H1 (cell line): Measurements from ENCODE around the gene ADPRS. TPM values are rescaled to one million over a fixed set of nuclear protein-coding genes. Genes with fewer than 3 reads are reported as not detected.
A peak's percentile ranks its signal among the peaks of the same experiment; 100 is the strongest.

Experiments
- CTCF ChIA-PET: fragments of 300-600 bp; sonication (Branson Sonifier 250); formaldehyde crosslinking; loops from one replicate; lab custom pipeline; 2021; ENCODE audit not compliant: partially characterized antibody; lab: Charles Lee
- POLR2A ChIA-PET: fragments of 300-600 bp; sonication (Branson Sonifier 250); formaldehyde crosslinking; loops from one replicate; lab custom pipeline; 2021; ENCODE audit warnings: inconsistent platforms; ENCODE audit not compliant: partially characterized antibody; lab: Charles Lee
- DNase-seq, 2 experiments: peaks; one replicate each; pipeline versions ENCODE4 v3.0.0 to v3.0.0-alpha.2; 2010 to 2022; ENCODE audit warnings: low spot score in 2 of 2, low read depth in 1 of 2, mixed read lengths in 1 of 2
- FAIRE-seq: peaks from 2 replicates; lab custom pipeline; 2011; peaks lifted over from hg19 to GRCh38; lab: Jason Lieb, UNC
- H2AFZ ChIP-seq: 2 replicates; pipeline ENCODE4 v1.8.1; 2012; ENCODE audit warnings: low read length, inconsistent platforms
- H2AK5ac ChIP-seq: 2 replicates; pipeline ENCODE4 v1.6.1; 2013; ENCODE audit warnings: low read depth, low read length
- H2BK120ac ChIP-seq: replicated peaks from 2 replicates; pipeline ENCODE3; 2013; ENCODE audit warnings: low read depth, low read length, inconsistent platforms
- H2BK12ac ChIP-seq: 2 replicates; pipeline ENCODE4 v1.6.1; 2013; ENCODE audit warnings: low read depth, low read length
- H2BK15ac ChIP-seq: 2 replicates; pipeline ENCODE4 v1.6.1; 2013; ENCODE audit warnings: low read length
- H2BK20ac ChIP-seq: 2 replicates; pipeline ENCODE4 v1.6.1; 2013; ENCODE audit warnings: low read length
- H2BK5ac ChIP-seq: 2 replicates; pipeline ENCODE4 v1.6.1; 2013; ENCODE audit warnings: low read depth, low read length
- H3K14ac ChIP-seq: 2 replicates; pipeline ENCODE4 v1.6.1; 2013; ENCODE audit warnings: inconsistent platforms; ENCODE audit not compliant: insufficient read length
- H3K18ac ChIP-seq: 2 replicates; pipeline ENCODE4 v1.6.1; 2013; ENCODE audit warnings: low read length; ENCODE audit errors: extremely low read depth
- H3K23ac ChIP-seq: 2 replicates; pipeline ENCODE4 v1.6.1; 2013; ENCODE audit warnings: inconsistent platforms; ENCODE audit not compliant: insufficient read length
- H3K23me2 ChIP-seq: 2 replicates; pipeline ENCODE4 v1.6.1; 2013; ENCODE audit warnings: low read depth, low read length
- H3K27ac ChIP-seq: 2 replicates; pipeline ENCODE4 v1.6.1; 2011; ENCODE audit warnings: low read depth, low read length, inconsistent platforms
- H3K27me3 ChIP-seq, 4 experiments: replicated peaks in 1 of 4; 1 replicate in 1 of 4; 2 replicates in 3 of 4; pipeline versions ENCODE4 v1.6.1 to v1.8.1; 2011 to 2013; ENCODE audit warnings: low read length in 3 of 4, mild to moderate bottlenecking in 3 of 4, inconsistent platforms in 2 of 4, mixed read lengths in 2 of 4, moderate library complexity in 1 of 4; ENCODE audit not compliant: control insufficient read depth in 3 of 4, insufficient read depth in 3 of 4; ENCODE audit errors: extremely low read depth in 1 of 4
- H3K36me3 ChIP-seq, 4 experiments: 2 replicates each; pipeline versions ENCODE4 v1.6.1 to v1.8.1; 2011 to 2013; ENCODE audit warnings: mild to moderate bottlenecking in 4 of 4, low read length in 3 of 4, moderate library complexity in 2 of 4, control low read depth in 1 of 4, inconsistent platforms in 1 of 4; ENCODE audit not compliant: insufficient read depth in 4 of 4, control insufficient read depth in 2 of 4
- H3K4ac ChIP-seq: replicated peaks from 2 replicates; pipeline ENCODE3; 2013; ENCODE audit warnings: low read length, low read depth, mixed read lengths, inconsistent platforms; ENCODE audit not compliant: insufficient read length
- H3K4me1 ChIP-seq, 4 experiments: replicated peaks in 1 of 4; 1 replicate in 1 of 4; 2 replicates in 3 of 4; pipeline versions ENCODE4 v1.6.1 to v1.8.1; 2011 to 2013; ENCODE audit warnings: low read length in 3 of 4, inconsistent platforms in 2 of 4, mixed read lengths in 1 of 4; ENCODE audit not compliant: insufficient read depth in 4 of 4, control insufficient read depth in 3 of 4
- H3K4me2 ChIP-seq, 2 experiments: 2 replicates each; pipeline versions ENCODE4 v1.6.1 to v1.8.1; 2011 to 2013; ENCODE audit warnings: low read depth in 2 of 2, low read length in 2 of 2, control low read depth in 1 of 2, inconsistent platforms in 1 of 2, mild to moderate bottlenecking in 1 of 2; ENCODE audit not compliant: insufficient read depth in 1 of 2
- H3K4me3 ChIP-seq, 4 experiments: fragments of 200-600, 300-600 bp in 1 of 4; sonication (generic), shearing (Covaris generic), sonication (Bioruptor Twin) in 1 of 4; 2 replicates each; pipeline versions ENCODE4 v1.5.1 to v1.8.1; 2011 to 2016; ENCODE audit warnings: low read length in 4 of 4, low read depth in 3 of 4, control low read depth in 2 of 4, inconsistent platforms in 2 of 4, mild to moderate bottlenecking in 2 of 4, mixed read lengths in 1 of 4, moderate library complexity in 1 of 4; ENCODE audit not compliant: insufficient read depth in 2 of 4; ENCODE audit errors: extremely low read depth in 1 of 4
- H3K56ac ChIP-seq: replicated peaks from 2 replicates; pipeline ENCODE3; 2013; ENCODE audit warnings: low read depth, mild to moderate bottlenecking, mixed read lengths, low read length, inconsistent platforms; ENCODE audit not compliant: insufficient read length
- H3K79me1 ChIP-seq: 2 replicates; pipeline ENCODE4 v1.6.1; 2013; ENCODE audit warnings: low read depth, low read length, control low read depth
- H3K79me2 ChIP-seq, 2 experiments: 2 replicates each; pipeline versions ENCODE4 v1.6.1 to v1.8.1; 2012 to 2013; ENCODE audit warnings: low read length in 2 of 2, mild to moderate bottlenecking in 2 of 2, inconsistent platforms in 1 of 2; ENCODE audit not compliant: insufficient read depth in 2 of 2, control insufficient read depth in 1 of 2
- H3K9ac ChIP-seq, 4 experiments: replicated peaks in 1 of 4; 1 replicate in 1 of 4; 2 replicates in 3 of 4; pipeline versions ENCODE4 v1.6.1 to v1.8.1; 2011 to 2013; ENCODE audit warnings: low read depth in 3 of 4, low read length in 3 of 4, control low read depth in 2 of 4, mild to moderate bottlenecking in 2 of 4, moderate library complexity in 2 of 4, inconsistent platforms in 1 of 4; ENCODE audit errors: extremely low read depth in 1 of 4
- H3K9me3 ChIP-seq, 2 experiments: 2 replicates each; pipeline versions ENCODE4 v1.6.1 to v1.8.1; 2012 to 2013; ENCODE audit warnings: mild to moderate bottlenecking in 2 of 2, moderate library complexity in 2 of 2, control low read depth in 1 of 2, inconsistent platforms in 1 of 2, low read depth in 1 of 2, low read length in 1 of 2, mixed read lengths in 1 of 2; ENCODE audit not compliant: insufficient read depth in 2 of 2
- H4K20me1 ChIP-seq, 2 experiments: replicated peaks in 1 of 2; 2 replicates each; pipeline versions ENCODE3 to v1.8.1; 2011 to 2013; ENCODE audit warnings: inconsistent platforms in 2 of 2, low read length in 2 of 2, mild to moderate bottlenecking in 1 of 2; ENCODE audit not compliant: insufficient read depth in 2 of 2, control insufficient read depth in 1 of 2
- H4K5ac ChIP-seq: 2 replicates; pipeline ENCODE4 v1.6.1; 2013; ENCODE audit warnings: low read length, low read depth, mixed read lengths, inconsistent platforms; ENCODE audit not compliant: insufficient read length
- H4K8ac ChIP-seq: 2 replicates; pipeline ENCODE4 v1.8.0; 2013; ENCODE audit warnings: mild to moderate bottlenecking, moderate library complexity, low read length, inconsistent platforms; ENCODE audit not compliant: insufficient read depth; ENCODE audit errors: extremely low read depth
- H4K91ac ChIP-seq: replicated peaks from 2 replicates; pipeline ENCODE3; 2013; ENCODE audit warnings: low read length, mixed read lengths, inconsistent platforms; ENCODE audit not compliant: insufficient read length
- HDAC2 ChIP-seq, 2 experiments: fragments of 300-600 bp in 1 of 2; sonication (generic) in 1 of 2; IDR thresholded peaks; 2 replicates each; pipeline ENCODE4 v1.6.1; 2011 to 2012; ENCODE audit warnings: low read depth in 2 of 2, low read length in 2 of 2, mild to moderate bottlenecking in 2 of 2, moderate library complexity in 2 of 2, borderline replicate concordance in 1 of 2, inconsistent platforms in 1 of 2
- POLR2A ChIP-seq, 2 experiments: IDR thresholded peaks; 1 replicate in 1 of 2; 2 replicates in 1 of 2; pipeline ENCODE4 v1.6.1; 2011; ENCODE audit warnings: low read depth in 2 of 2, low read length in 2 of 2, mild to moderate bottlenecking in 2 of 2; ENCODE audit errors: control extremely low read depth in 1 of 2
- WGBS, 2 experiments: shearing (Covaris generic) in 1 of 2; methylation state at CpG; one replicate each; pipeline versions ENCODE4 v1.1.6 to v1.1.7; 2013 to 2015; ENCODE audit warnings: low lambda C conversion rate in 2 of 2, mixed read lengths in 2 of 2, inconsistent platforms in 1 of 2, low coverage in 1 of 2, missing lambda C conversion rate in 1 of 2; ENCODE audit not compliant: insufficient replicate concordance in 2 of 2, insufficient coverage in 1 of 2, insufficient read length in 1 of 2; ENCODE audit errors: extremely low coverage in 1 of 2, missing lambda C conversion rate in 1 of 2; 5-methylcytosine and 5-hydroxymethylcytosine counted together
- polyA plus RNA-seq, 7 experiments: library from polyadenylated mRNA; depleted of rRNA in 3 of 7; stranded (reverse) in 5 of 7; unstranded in 2 of 7; fragments of >200 nt in 5 of 7; fragments of 200-250 nt in 2 of 7; gene quantifications; 1 replicate in 5 of 7; 2 replicates in 1 of 7; 4 replicates in 1 of 7; pipeline versions ENCODE4 v1.2.1 to v1.2.3, GENCODE V29; 2011 to 2013; ENCODE audit warnings: missing spikeins in 2 of 7, mixed read lengths in 2 of 7
- total RNA-seq: library from RNA; stranded (reverse); fragmentation: NEBNext Ultra II Directional; extraction: Animal tissue kit (Norgen Biotek cat#: 25700); gene quantifications from 2 replicates; pipeline ENCODE4 v1.2.1, GENCODE V29; 2021

The ADPRS gene
- total and polyA plus RNA-seq, 2 of the 8 experiments (the other 6 are each of a cell fraction or from before 2014, with no cell fraction given), result 22.9 to 38.1 TPM

- Histone ChIP-seq H4K91ac (no peak overlapping the region), H3K79me1 (peaks cover 3% of the 10 kb centered on the region; the same call in 1 of the 2 replicates), H3K23ac (no peak overlapping the region), H3K23me2 (peaks cover 13% of the 10 kb centered on the region; the same call in 1 of the 2 replicates), H2AK5ac (no peak overlapping the region), H2BK20ac (no peak overlapping the region), H4K20me1 (peaks cover 0 to 5% of the 10 kb centered on the region in 2 experiments), H2AFZ (no peak overlapping the region)
- no peak for FAIRE-seq
- CTCF ChIA-PET, result interaction anchor here (1.7 to 4.0 kb wide), 2 partner anchors 12 to 103 kb away, joined by 5 to 38 read pairs; no protein-coding TSS in a partner anchor
- DNase-seq, result no peak
- TF ChIP-seq HDAC2 (IDR thresholded peaks at IDR 0.05; ENCODE audit: borderline replicate concordance in 1 of 2, low read depth in 2 of 2, low read length in 2 of 2), result no peak
- 0 out of 3 replicates have a peak, but pooled peaks of 1 of the 2 experiments have one; percentile 4 for TF ChIP-seq POLR2A (IDR thresholded peaks at IDR 0.05; ENCODE audit: control extremely low read depth in 1 of 2, low read depth in 2 of 2, low read length in 2 of 2)
- TF ChIP-seq, all 59 proteins: peak for 1
- POLR2A ChIA-PET, result interaction anchor here (1.5 kb wide), 1 partner anchor 12 kb away, joined by 4 read pairs; no protein-coding TSS in a partner anchor
- Histone ChIP-seq H3K4me2 (no peak overlapping the region; a peak in 1 of 4 replicates), H3K36me3 (no peaks in the 10 kb centered on the region), H2BK120ac (no peak overlapping the region), H3K4me1 (peaks cover 0 to 18% (median 12%) of the 10 kb centered on the region in 4 experiments; a peak in 5 of 7 replicates), H3K9ac (no peak overlapping the region), H3K56ac (no peak overlapping the region), H3K79me2 (peaks cover 0 to 11% of the 10 kb centered on the region in 2 experiments; a peak in 2 of 4 replicates), H2BK15ac (no peak overlapping the region), H2BK12ac (no peak overlapping the region), H3K9me3 (no peaks in the 10 kb centered on the region), H3K4ac (no peak overlapping the region), H3K14ac (no peak overlapping the region), H4K8ac (peak overlapping the region; percentile 11; the same call in 1 of the 2 replicates), H3K27ac (no peak overlapping the region), H3K4me3 (no peak overlapping the region), H2BK5ac (no peak overlapping the region), H3K18ac (no peak overlapping the region), H4K5ac (no peak overlapping the region), H3K27me3 (peaks cover 0 to 3% (median 0%) of the 10 kb centered on the region in 4 experiments; a peak in 2 of 7 replicates)
- WGBS, 2 experiments, result 93% methylated on average over 7 of the region's 9 CpGs; no CpG with 5 or more reads in 1 of the 2 experiments
These were observed 3.6 kb upstream of the ADPRS start for GRCh38 chr1:36085126-36085525.
